Amniotic epithelial cell (primary cell): ENCODE measurements around the gene CCDC85C.
A peak's percentile ranks its signal among the peaks of the same experiment; 100 is the strongest.

Experiments used
- DNase-seq: peaks from one replicate; pipeline ENCODE4 v3.0.0-alpha.2; 2010; ENCODE audit warnings: low read depth

Gene CCDC85C

DNA sequence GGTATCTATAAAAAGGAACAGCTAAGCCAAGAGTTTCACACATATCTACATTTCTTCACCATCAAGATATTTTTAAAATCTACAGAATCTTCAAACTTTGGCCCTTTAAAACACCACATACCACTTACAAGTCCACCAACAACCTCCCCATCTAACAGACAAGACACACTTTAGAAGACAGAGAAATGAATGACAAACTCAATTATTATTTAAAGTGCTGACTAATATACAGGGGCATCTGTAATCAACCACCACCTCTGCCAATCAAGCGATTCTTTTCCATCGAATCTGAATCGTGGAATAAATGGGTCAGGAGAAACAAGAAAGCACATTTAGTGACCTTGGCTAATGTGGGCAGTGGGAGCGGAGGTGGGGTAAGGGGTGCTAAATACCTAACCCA, 131.1 kb downstream of the CCDC85C start:
- DNase-seq = no peak

DNA sequence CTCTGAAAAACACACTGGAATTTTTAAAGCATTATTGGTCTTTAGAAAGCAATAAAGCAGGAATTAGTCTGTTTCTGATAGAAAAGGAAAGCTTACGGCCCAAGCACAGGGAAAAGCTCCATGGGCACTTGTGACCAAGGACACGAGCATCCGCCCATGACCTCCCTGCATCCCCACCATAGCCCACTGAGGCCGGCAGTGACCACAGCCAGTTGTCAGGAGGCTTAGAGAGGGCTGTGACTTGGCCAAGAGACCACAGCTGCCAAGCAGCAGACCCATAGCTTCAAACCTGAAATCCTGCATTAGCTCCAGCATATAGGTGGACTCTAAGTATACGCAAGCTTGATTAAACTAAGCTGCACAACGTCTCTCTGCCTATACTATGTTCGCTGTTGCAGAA, 132.3 kb downstream of the CCDC85C start:
- DNase-seq = no peak

DNA sequence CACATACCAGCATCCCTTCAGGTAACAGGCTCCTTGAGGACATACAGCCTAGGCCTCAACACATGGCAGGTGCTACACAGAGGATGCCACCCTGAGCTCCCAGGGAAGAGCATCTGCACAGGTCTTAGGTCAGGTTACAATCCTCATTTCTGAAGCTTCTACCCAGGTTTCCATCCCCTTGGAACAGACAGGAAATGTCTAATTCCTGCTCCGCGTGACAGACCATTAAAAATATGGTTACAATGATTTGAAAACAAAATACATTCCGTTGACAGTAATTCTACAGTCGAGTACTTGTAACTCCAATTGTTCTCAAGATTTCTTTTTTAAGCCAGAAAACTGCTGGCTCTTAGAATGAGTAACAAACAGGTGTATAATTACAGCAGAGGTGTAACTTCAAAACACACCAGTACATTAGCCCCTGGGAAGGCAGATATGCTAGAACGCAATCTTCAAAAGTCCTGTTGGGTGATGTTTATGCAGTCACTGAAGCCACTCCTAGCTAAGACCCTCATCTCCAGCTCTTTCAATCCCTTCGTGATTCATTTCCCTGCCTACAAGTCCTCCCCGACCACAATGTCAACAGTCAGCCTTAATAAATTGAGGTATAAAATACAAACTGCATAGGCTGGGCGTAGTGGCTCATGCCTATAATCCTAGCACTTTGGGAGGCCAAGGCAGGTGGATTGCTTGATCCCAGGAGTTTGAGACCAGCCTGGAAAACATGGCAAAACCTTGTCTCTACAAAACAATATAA, 135.0 kb downstream of the CCDC85C start:
- peak; percentile 22 for DNase-seq

DNA sequence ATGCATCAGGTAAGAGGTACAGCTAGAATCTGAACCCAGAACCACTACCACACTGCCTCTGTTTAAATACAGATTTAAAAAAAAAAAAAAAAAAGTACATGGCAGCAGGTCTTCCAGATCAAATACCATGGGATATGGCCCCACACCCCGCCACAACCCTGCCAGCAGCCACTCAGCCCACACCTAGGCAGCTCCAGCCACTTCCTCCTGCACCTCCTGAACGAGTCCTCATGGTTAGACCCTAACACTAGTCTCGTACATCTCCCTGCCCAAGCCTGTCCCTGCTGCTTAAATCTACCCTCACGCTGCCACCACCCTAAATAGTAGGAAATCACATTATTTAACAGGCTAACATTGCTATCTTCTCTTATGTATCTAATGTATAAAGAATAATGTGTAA, 135.9 kb downstream of the CCDC85C start:
- DNase-seq = no peak

DNA sequence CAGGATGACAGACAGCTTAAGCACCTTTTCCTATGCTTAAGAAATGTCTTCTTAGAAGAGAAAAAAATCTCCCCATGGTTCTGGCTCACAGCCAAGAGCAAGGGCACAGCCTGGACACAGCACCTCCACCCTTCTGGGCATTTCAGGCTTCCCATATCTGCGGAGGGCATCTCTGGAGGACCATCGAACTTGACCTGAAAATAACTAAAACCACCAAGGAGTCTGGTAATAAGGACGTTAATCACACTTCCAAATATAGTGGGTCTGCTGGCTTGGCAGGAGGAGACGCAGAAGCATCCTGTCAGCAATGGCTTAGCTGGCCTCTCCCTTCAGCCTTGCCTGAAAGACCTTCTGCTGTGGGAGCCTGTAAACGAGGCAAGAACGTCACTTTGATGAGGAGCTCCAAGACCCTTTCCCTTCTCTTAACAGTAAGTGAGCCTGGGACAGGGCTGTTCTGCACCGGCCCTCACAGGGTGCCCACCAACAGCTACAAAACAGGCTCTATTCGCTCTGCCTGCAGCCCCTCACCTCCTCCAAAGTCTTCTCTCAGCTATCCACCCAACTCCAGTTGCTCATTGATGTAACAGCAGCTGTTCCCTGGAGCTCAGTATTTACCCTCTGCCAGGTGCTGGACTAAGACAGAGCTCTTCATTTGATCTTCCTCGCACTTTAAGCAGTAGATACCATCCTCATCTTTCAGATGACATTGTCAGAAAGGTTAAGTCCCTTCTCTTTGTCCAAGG, 136.5 kb downstream of the CCDC85C start:
- DNase-seq = no peak

DNA sequence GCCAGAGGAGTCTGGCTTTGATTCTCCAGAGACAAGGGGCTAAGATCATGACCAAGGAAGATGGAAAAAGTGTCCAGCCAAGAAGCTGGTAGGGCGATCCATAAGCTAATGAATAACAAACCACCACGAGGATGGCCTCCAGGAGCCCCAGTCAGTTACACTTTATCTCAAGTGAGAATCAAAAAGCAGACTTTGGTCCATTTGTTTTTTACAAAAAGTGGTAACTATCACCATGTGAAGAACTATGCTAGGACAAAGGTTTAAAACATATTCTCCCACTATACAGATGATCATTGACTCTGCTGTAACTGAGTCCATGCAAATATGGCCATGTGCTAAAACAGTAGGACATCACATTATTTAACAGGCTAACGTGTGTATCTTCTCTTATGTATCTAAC, 137.2 kb downstream of the CCDC85C start:
- DNase-seq = no peak

DNA sequence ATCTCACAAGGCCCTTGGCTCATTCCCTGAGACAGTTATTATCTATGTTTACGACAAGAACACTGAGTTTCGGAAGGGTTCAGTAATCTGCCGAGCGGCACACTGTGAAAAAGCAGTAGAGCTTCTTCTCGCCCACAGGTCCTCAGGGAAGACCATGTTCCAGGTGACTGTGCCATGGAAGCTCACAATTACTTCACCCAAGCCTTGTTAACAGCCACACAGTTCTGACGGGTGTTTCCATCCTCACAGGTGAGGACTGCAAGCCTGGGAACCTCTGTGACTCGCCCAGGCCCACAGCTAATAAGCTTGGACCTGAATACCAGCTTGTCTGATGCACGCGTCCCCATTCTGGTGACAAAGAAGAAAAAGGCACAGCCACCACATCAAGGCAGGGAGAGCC, 138.7 kb downstream of the CCDC85C start:
- DNase-seq = no peak

DNA sequence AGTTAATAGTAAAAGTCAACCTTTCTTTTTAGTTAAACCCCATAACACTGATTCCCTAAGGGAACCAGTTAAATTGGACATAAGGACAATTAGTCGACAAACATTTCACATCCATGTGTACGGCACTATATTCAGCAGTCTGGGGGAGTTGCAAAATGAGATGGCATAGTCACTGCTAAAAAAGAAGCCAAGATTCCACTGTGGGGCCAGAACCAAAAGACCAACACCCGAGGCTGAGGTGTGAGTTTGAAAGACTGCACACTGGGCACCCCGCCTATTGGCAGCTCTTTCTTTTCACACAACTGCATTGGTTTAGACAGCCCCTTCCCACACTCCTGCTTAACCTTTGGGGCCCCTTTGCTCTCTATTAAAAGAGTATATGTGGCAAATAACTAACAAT, 140.0 kb downstream of the CCDC85C start:
- DNase-seq = no peak

DNA sequence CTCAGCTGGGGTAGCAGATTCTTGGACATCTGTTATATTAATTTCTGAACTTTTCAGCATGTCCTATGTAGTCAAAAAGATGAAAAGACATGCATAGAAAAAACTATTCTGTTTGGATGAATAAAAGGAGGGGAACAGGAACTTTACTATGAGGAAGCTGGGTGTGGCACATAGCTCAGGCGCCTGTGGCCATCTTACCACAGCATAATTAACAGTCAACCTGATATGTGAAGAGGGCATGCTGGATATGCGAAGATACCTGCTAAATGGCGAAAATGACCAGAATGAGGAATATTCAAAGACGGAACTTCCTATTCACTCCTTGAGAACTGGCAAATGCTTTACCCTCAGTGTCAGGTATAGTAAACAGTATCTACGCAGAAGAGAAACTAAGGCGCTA, 141.8 kb downstream of the CCDC85C start:
- DNase-seq = no peak

DNA sequence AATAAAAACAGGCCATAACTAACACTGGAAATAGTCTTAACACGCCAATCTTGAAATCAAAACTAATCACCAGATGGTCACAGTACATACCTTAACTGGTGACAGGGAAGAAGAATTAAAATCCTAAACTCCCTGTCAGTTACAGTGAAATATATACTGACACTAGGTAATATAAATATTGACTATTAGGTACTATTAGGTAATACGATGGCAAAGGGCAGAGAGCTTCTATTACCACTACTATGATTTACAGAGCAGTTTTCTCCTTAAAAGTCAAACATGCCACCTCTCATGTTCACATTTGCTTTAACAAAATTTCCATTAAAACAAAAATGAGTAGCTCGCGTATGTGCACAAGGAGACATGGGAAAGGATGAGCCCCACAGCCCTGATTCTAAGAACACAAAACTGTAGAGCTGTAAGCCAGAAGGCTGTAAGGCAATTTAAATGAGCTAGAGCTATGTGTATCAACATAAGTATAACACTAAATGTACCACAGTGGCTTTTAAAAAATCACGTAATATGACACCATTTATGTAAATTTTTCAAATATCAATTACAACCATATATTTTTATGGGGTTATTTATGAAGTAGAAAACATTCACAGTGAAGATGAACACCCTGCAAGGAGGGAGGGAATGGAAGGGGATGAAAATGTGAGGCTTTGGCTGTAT, 142.5 kb downstream of the CCDC85C start:
- no peak for DNase-seq

DNA sequence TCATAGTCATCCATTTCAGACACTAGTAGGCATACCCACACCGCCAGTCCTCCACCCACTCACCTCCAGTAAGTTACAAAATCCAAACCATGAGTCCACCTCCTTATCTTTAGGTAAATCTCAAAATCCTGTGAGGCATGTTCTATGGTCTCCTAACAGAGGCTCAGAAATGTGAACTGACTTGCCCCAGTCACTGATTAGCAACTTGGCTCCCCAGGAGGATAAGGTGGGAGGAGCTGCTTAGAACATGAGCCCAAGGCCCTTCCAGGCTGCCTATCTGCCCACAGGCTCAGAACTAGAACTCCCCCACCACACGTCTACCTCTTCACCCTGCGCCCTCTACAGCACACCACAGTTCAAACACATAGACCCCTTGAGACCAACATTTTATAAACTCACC, 143.2 kb downstream of the CCDC85C start:
- DNase-seq = peak; percentile 75

DNA sequence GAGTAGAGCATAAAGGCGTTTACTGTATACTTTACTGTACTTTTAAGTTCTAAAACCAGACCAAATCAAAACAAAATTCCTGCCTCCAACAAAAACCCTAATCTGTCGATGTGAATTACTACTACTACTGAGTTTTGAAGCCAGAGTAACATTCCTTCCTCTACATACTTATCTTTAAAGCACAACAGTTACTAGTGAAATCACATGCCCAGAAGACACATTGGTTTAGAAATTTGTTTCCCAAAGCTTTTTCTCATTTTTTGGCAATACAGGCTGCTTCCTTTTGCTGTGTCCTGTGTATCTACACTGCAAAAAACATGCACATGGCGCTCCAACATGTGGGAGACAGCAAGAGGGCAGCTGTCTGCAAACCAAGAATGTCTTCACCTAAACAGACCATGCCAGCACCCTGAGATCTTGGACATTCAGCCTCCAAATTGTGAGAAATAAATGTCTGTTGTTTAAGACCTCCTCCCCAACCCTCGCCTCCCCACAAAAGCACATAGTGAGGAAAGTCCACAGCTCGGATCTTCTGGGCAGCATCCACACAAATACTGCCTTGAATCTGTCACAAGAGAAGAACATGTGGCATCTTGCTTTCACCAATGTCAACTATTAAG, 144.4 kb downstream of the CCDC85C start:
- DNase-seq = peak; percentile 16

DNA sequence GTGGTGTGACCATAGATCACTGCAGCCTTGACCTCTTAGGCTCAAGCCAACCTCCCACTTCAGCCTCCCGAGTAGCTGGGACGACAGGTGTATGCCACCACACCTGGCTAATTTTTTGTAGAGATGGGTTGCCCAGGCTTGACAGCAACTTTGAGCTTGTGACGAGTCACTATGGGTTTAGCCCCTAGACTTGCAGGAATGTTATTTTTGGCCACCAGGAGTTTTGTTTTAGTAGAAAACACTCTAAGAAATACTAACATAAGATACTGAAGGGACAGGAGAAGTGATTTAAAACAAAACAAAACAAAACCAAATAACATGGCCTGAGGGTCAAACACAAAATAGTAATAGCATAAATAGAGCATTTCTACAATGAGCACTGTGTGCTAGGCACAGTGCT, 149.8 kb downstream of the CCDC85C start:
- no peak for DNase-seq

DNA sequence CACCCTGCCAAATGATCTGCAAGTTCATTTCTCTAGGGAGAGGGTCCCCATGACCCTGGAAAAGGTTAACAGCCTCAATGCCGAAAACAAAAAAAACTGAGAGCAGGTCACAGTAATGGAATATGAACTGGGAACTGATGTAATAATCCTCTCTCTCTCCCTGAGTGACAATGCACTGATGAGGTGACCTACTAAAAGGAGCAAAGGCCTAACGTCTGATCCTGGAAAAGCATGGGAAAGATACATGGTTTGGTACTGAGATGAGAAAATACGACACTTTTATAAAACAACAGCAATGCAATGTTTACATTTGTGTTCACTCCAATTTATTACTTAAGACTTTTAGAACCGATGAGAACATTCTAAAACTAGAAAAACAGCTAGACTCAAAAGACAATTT, 151.0 kb downstream of the CCDC85C start:
- no peak for DNase-seq

DNA sequence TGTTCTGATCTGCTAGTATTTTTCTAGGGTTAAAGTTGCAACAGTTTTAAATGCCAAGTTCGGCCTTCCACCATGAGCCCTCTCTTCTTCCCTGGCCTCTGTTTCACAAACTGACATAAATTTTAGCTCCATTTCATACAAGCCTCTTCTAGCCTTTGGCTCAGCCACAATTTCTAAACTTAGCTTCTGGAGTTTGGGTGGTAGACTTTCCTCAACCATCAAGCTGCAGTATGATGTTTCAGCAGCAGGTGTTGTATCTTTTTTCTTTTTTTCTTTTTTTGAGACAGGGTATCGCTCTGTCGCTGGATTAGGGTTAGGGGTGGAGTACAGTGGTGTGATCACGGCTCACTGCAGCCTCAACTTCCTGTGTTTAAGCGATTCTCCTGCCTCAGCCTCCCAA, 152.8 kb downstream of the CCDC85C start:
- no peak for DNase-seq

DNA sequence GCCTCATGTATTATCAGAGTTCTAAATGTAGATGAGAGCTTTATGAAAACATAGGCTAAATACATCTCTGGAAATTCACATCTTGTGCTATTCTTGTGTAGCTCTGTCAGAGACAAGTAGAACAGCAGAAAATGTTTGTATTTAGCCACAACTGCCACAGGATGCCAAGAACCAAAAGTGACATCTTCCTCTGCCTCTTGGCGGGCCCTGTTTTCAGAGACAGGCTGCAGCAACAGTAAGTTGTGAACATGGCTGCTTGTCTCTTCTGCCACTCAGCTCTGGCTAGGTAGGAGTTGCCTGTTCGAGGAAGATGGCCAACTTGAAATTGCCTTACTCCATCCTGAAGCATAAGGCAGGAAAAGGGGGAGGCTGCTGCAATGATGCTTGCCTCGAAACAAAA, 153.7 kb downstream of the CCDC85C start:
- no peak for DNase-seq
